ENCODE results near the gene GGT6.
A peak's percentile ranks its signal among the peaks of the same experiment; 100 is the strongest.

Gene GGT6

DNA sequence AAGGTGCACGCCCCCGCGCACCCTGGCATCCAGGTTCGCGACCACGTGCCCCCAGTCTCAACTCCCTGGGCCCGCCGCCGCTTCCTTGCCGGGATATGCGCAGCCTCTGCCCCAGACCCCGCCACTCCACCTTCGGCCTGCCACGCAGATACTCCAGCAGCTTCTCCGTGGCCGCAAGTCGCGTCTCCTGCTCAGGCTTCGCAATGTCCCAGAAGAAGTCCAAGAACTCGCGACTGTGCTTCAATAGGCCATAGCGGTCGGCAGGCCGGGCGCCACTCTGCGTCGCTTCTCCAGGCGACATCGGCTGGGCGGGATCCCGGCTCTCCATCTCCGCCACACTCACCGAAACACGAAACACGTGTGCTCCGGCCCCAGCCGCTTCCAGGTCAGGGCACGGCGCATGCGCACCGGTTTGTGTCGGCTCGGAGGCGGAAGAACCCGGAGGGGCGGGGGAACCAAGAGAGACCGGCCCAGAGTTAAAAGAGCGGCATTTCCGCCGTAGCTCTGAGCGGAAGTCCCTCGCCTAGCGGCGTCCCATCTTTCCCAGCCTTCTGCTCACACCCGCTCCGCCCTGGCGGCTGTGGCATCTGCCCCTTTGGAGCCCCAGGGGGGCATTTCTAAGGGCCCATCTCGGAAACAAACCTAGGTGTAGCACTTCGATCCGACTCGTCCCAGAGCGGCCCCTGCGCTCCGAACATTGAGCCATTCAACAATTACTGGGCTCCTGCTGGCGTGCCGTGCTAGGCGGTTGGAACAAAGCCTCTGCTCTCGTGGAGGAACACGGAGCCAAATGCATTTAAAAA is 5.2 kb downstream of the GGT6 start, which contains the start of gene MYBBP1A:
TSS of gene MYBBP1A (minus strand) at position 388 of the 803 bp plus-strand sequence. CDS start at position 328, 60 bp downstream.
- H3K9me3 ChIP-seq (ENCODE audit: low read length): no peaks in the 10 kb centered on the region
- no peaks in the 10 kb centered on the region for H3F3A ChIP-seq (ENCODE audit: insufficient read depth, low read length)
- no peaks in the 10 kb centered on the region for H4K20me1 ChIP-seq (ENCODE audit: insufficient read depth, low read length)
- TF ChIP-seq EZH2 (IDR thresholded peaks at IDR 0.05; ENCODE audit: borderline replicate concordance, low read length): no peak
- TF ChIP-seq, protein P1, sequence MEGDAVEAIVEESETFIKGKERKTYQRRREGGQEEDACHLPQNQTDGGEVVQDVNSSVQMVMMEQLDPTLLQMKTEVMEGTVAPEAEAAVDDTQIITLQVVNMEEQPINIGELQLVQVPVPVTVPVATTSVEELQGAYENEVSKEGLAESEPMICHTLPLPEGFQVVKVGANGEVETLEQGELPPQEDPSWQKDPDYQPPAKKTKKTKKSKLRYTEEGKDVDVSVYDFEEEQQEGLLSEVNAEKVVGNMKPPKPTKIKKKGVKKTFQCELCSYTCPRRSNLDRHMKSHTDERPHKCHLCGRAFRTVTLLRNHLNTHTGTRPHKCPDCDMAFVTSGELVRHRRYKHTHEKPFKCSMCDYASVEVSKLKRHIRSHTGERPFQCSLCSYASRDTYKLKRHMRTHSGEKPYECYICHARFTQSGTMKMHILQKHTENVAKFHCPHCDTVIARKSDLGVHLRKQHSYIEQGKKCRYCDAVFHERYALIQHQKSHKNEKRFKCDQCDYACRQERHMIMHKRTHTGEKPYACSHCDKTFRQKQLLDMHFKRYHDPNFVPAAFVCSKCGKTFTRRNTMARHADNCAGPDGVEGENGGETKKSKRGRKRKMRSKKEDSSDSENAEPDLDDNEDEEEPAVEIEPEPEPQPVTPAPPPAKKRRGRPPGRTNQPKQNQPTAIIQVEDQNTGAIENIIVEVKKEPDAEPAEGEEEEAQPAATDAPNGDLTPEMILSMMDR (IDR thresholded peaks at IDR 0.05; ENCODE audit: low read length): peak; percentile 15; the same call in 1 of the 2 replicates
- peak within 1 kb of the TSS; percentile 70 for H3K4me2 ChIP-seq (ENCODE audit: low read length)
- peak within 1 kb of the TSS; percentile 93 for H3K9ac ChIP-seq (ENCODE audit: low read length)
- peak within 1 kb of the TSS; percentile 8; the same call in 1 of the 2 replicates for H2AFZ ChIP-seq (ENCODE audit: low read length)
- H3K4me3 ChIP-seq (ENCODE audit: low read depth, low read length, poor library complexity, severe bottlenecking): peak within 1 kb of the TSS; percentile 96
- H3K27me3 ChIP-seq (ENCODE audit: insufficient read depth, low read length): no peaks in the 10 kb centered on the region
- peaks cover 18% of the 10 kb centered on the region for H3K79me2 ChIP-seq (ENCODE audit: insufficient read depth, low read length)
- peak within 1 kb of the TSS; percentile 28 for H3K27ac ChIP-seq (ENCODE audit: low read depth, low read length, poor library complexity, severe bottlenecking)
- H3K9me2 ChIP-seq (ENCODE audit: low read depth, low read length): no peaks in the 10 kb centered on the region
- peaks cover 37% of the 10 kb centered on the region for H3K36me3 ChIP-seq (ENCODE audit: insufficient read depth, low read length)
- peaks cover 25% of the 10 kb centered on the region for H3K4me1 ChIP-seq (ENCODE audit: insufficient read depth, low read length, severe bottlenecking)

DNA sequence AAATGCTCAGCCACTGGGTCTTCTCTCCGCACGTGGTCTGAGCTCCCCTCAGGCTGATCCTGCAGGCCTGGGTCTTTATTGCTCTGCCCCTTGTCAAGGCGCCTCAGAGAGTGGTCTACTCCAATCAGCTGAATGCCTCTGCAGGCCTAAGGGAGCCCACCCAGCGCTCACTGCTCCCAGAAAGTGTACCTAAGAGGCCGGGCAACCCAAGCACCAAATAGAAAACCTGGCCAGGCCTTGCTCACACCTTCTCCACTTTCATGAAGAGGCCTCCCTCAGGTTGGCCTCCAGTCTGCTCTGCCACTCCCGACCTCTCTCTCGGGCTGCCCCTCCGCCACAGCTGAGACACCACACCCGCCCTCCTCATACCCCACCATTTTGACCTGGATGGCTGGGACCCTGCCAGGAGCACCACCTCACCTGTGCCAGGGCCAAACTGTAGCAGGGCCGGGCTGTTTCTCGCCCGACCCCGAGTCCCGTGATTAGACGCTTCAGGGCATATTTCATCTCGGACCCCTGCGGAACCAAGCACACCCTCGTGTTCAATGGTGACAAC is 5.9 kb downstream of the GGT6 start:
- Histone ChIP-seq H2AFZ (ENCODE audit: low read length) (no peak overlapping the region), H3K27ac (ENCODE audit: low read depth, low read length, poor library complexity, severe bottlenecking) (peak overlapping the region; percentile 28), H4K20me1 (ENCODE audit: insufficient read depth, low read length) (no peaks in the 10 kb centered on the region)

DNA sequence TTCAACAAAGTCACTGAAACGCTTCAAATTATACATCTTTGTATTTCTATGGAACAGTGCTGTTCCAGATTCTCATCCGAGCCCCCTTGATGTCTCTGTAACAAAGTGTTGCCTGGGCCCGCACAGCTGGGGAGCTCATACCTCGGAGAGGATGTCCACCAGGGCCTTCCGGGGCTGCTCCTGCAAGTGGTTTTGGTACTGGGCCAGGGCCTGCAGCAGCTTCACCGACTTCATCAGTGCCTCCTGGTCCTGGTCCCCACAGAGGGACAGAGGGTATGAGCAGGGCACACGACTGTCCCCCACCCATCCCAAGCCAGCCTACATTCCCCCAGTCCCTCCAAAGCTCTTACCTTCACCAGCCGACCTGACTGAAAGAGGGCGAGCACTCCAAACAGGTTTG is 6.7 kb downstream of the GGT6 start:
- no peaks in the 10 kb centered on the region for H3K27me3 ChIP-seq (ENCODE audit: insufficient read depth, low read length)
- H2AFZ ChIP-seq (ENCODE audit: low read length): no peak overlapping the region
- peaks cover 18% of the 10 kb centered on the region for H3K79me2 ChIP-seq (ENCODE audit: insufficient read depth, low read length)
- TF ChIP-seq, protein P1 (IDR thresholded peaks at IDR 0.05; ENCODE audit: low read length): no peak
- no peak for TF ChIP-seq EZH2 (IDR thresholded peaks at IDR 0.05; ENCODE audit: borderline replicate concordance, low read length)
- H3K9me3 ChIP-seq (ENCODE audit: low read length): no peaks in the 10 kb centered on the region
- H3K4me3 ChIP-seq (ENCODE audit: low read depth, low read length, poor library complexity, severe bottlenecking): peak overlapping the region; percentile 96
- H3K4me1 ChIP-seq (ENCODE audit: insufficient read depth, low read length, severe bottlenecking): peaks cover 25% of the 10 kb centered on the region
- H3K4me2 ChIP-seq (ENCODE audit: low read length): peak overlapping the region; percentile 70
- H3K9me2 ChIP-seq (ENCODE audit: low read depth, low read length): no peaks in the 10 kb centered on the region
- no peak overlapping the region for H3K27ac ChIP-seq (ENCODE audit: low read depth, low read length, poor library complexity, severe bottlenecking)
- peak overlapping the region; percentile 93 for H3K9ac ChIP-seq (ENCODE audit: low read length)
- peaks cover 52% of the 10 kb centered on the region for H3K36me3 ChIP-seq (ENCODE audit: insufficient read depth, low read length)
- no peaks in the 10 kb centered on the region for H3F3A ChIP-seq (ENCODE audit: insufficient read depth, low read length)
- no peaks in the 10 kb centered on the region for H4K20me1 ChIP-seq (ENCODE audit: insufficient read depth, low read length)

More for the DNA sequence above, 5.9 kb downstream of the GGT6 start:
- peak overlapping the region; percentile 93 for H3K9ac ChIP-seq (ENCODE audit: low read length)
- no peaks in the 10 kb centered on the region for H3K9me2 ChIP-seq (ENCODE audit: low read depth, low read length)
- H3K27me3 ChIP-seq (ENCODE audit: insufficient read depth, low read length): no peaks in the 10 kb centered on the region
- H3K79me2 ChIP-seq (ENCODE audit: insufficient read depth, low read length): peaks cover 18% of the 10 kb centered on the region
- no peaks in the 10 kb centered on the region for H3F3A ChIP-seq (ENCODE audit: insufficient read depth, low read length)
- TF ChIP-seq, protein P1 (IDR thresholded peaks at IDR 0.05; ENCODE audit: low read length): no peak
- no peak for TF ChIP-seq EZH2 (IDR thresholded peaks at IDR 0.05; ENCODE audit: borderline replicate concordance, low read length)
- peaks cover 44% of the 10 kb centered on the region for H3K36me3 ChIP-seq (ENCODE audit: insufficient read depth, low read length)
- H3K4me1 ChIP-seq (ENCODE audit: insufficient read depth, low read length, severe bottlenecking): peaks cover 25% of the 10 kb centered on the region
- peak overlapping the region; percentile 70 for H3K4me2 ChIP-seq (ENCODE audit: low read length)
- H3K9me3 ChIP-seq (ENCODE audit: low read length): no peaks in the 10 kb centered on the region
- peak overlapping the region; percentile 96 for H3K4me3 ChIP-seq (ENCODE audit: low read depth, low read length, poor library complexity, severe bottlenecking)

All from OCI-LY1 (cell line).